ENCODE measurements around the gene ZNF536. TPM values are rescaled to one million over a fixed set of nuclear protein-coding genes. Genes with fewer than 3 reads are reported as not detected.

ZNF536 gene
- total RNA-seq, 1 donor from 2014 or later = 24.9 TPM

DNA sequence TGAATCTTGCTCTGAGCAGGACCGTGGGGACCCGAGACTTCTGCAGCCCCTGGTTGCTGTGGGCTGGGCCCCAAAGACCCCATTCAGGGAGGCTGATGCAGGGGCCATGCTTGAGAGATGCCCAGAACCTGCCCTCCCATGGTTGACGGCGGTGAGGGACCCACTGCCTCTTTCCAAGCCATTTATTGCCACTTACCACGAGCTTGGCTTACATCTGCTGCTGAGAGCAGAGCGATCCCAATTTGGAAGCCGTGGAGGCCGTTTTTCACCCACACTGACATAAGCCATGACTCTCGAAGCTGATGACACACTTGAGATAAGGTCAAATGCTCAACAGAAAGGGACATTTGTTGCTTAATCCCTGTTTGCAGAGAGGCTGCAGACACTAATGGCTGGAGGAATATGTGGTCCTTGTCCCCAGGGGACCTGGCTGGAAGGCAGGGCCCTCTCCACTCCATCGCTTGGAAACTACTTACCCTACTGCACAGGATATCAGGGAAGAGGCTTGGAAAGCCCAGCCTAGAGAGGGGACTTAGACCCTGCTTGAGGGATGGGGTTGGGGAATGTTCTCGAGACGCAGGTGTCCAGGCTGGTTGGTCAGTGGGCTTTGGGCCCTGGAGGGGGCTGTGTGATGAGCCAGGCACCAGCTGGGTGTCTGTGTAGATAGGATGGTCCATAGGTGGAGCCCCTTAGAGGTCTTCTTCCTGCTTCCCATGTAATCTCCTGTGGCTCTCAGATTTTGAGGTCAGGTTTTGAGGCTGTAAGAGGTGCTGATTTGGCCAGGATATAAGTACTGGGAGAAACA, 15.3 kb downstream of the ZNF536 start:
- H3K9me3 Mint-ChIP-seq (ENCODE audit: unreplicated experiment) = peaks cover 6% of the 10 kb centered on the region
- H3K27ac Mint-ChIP-seq (ENCODE audit: unreplicated experiment) = no peak overlapping the region
- H3K27me3 Mint-ChIP-seq (ENCODE audit: unreplicated experiment) = peaks cover 7% of the 10 kb centered on the region
- no peak for DNase-seq
- H3K4me1 Mint-ChIP-seq (ENCODE audit: low read depth, unreplicated experiment) = peaks cover 26% of the 10 kb centered on the region
- H3K36me3 Mint-ChIP-seq (ENCODE audit: unreplicated experiment) = no peaks in the 10 kb centered on the region
- no peak overlapping the region for H3K4me3 Mint-ChIP-seq (ENCODE audit: unreplicated experiment)
- TF ChIP-seq, protein P1, sequence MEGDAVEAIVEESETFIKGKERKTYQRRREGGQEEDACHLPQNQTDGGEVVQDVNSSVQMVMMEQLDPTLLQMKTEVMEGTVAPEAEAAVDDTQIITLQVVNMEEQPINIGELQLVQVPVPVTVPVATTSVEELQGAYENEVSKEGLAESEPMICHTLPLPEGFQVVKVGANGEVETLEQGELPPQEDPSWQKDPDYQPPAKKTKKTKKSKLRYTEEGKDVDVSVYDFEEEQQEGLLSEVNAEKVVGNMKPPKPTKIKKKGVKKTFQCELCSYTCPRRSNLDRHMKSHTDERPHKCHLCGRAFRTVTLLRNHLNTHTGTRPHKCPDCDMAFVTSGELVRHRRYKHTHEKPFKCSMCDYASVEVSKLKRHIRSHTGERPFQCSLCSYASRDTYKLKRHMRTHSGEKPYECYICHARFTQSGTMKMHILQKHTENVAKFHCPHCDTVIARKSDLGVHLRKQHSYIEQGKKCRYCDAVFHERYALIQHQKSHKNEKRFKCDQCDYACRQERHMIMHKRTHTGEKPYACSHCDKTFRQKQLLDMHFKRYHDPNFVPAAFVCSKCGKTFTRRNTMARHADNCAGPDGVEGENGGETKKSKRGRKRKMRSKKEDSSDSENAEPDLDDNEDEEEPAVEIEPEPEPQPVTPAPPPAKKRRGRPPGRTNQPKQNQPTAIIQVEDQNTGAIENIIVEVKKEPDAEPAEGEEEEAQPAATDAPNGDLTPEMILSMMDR (IDR thresholded peaks at IDR 0.05; ENCODE audit: partially characterized antibody, unreplicated experiment) = no peak

DNA sequence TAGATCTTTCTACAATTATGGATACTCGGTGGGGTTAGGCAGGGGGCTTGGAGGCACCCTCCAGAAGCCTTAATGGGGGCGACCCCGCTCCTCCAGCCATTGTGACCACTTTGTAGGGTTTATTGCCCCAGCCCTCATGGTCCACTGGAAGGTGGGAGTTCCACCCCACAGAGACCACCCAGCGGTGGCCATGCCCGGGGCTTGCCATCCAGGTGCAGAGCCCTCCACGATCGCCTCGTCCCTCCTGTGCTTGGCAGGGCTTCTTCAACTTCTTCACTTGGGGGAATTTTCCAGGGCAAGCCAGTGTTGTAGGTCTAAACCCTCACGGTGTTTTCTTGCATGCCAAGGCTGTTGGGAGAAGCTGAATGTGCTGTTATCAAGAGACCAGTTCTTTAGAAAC, 16.1 kb downstream of the ZNF536 start:
- Mint-ChIP-seq H3K9me3 (ENCODE audit: unreplicated experiment) (peaks cover 4% of the 10 kb centered on the region), H3K27ac (ENCODE audit: unreplicated experiment) (no peak overlapping the region), H3K36me3 (ENCODE audit: unreplicated experiment) (no peaks in the 10 kb centered on the region), H3K4me1 (ENCODE audit: low read depth, unreplicated experiment) (peaks cover 27% of the 10 kb centered on the region), H3K27me3 (ENCODE audit: unreplicated experiment) (peaks cover 8% of the 10 kb centered on the region), H3K4me3 (ENCODE audit: unreplicated experiment) (no peak overlapping the region)
- DNase-seq = no peak
- TF ChIP-seq, protein P1 (IDR thresholded peaks at IDR 0.05; ENCODE audit: partially characterized antibody, unreplicated experiment) = no peak

DNA sequence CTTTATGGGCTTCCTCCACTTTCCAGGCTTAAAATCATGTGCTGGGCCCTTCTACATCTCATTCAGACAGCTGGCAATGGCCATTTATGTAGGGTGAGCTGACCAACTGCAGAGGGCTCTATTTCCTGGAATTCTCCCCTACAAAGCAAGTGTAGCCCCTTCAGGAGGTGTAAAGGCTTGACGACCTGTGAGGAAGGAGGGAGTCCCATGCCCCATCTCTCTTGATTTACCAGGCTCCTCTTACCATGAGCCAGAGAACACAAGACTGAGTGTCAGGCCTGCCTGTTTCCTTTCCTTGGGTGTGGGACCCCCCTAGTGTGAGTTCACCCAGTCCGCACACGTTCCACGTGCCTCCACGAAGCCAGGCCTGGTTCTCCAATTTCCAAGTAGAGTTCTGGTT, 16.6 kb downstream of the ZNF536 start:
- Mint-ChIP-seq H3K4me1 (ENCODE audit: low read depth, unreplicated experiment) (peaks cover 27% of the 10 kb centered on the region), H3K27ac (ENCODE audit: unreplicated experiment) (no peak overlapping the region), H3K27me3 (ENCODE audit: unreplicated experiment) (peaks cover 8% of the 10 kb centered on the region), H3K9me3 (ENCODE audit: unreplicated experiment) (peaks cover 4% of the 10 kb centered on the region), H3K4me3 (ENCODE audit: unreplicated experiment) (no peak overlapping the region), H3K36me3 (ENCODE audit: unreplicated experiment) (no peaks in the 10 kb centered on the region)
- TF ChIP-seq, protein P1 (IDR thresholded peaks at IDR 0.05; ENCODE audit: partially characterized antibody, unreplicated experiment) = no peak
- DNase-seq = no peak

DNA sequence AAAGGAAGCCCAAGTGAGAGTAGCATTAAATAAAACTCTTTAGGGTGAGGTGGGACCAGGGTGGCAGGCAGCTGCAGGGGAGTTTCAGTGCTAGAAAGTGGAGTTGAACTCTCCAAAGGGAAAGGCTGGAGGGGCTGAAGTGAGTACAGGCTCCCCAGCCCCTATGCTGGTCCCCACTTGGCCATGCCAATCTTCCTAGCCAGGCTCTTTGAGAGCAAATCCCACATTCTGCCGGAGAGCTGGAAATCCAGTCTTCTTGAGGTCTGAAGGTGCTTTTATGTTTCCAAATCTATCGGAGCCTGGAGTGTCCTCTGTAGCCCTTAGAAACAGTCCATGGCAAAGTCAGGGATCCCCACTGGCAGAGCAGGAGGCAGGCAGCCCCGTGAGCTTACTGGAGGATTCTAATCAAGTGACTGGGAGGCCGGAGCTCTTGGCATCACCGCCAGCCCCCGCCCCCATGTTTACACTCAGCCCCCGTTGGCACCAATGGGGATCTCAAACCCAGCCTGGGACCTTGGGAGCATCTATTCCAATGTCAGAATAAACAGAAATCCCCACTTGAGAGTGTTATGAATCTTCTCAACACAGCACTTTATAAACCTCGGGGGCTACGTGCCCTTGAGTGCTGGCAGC, 18.3 kb downstream of the ZNF536 start:
- no peak for DNase-seq
- no peak overlapping the region for H3K27ac Mint-ChIP-seq (ENCODE audit: unreplicated experiment)
- peaks cover 22% of the 10 kb centered on the region for H3K4me1 Mint-ChIP-seq (ENCODE audit: low read depth, unreplicated experiment)
- TF ChIP-seq, protein P1 (IDR thresholded peaks at IDR 0.05; ENCODE audit: partially characterized antibody, unreplicated experiment) = no peak
- H3K4me3 Mint-ChIP-seq (ENCODE audit: unreplicated experiment) = no peak overlapping the region
- peaks cover 2% of the 10 kb centered on the region for H3K9me3 Mint-ChIP-seq (ENCODE audit: unreplicated experiment)
- H3K36me3 Mint-ChIP-seq (ENCODE audit: unreplicated experiment) = no peaks in the 10 kb centered on the region
- peaks cover 8% of the 10 kb centered on the region for H3K27me3 Mint-ChIP-seq (ENCODE audit: unreplicated experiment)

DNA sequence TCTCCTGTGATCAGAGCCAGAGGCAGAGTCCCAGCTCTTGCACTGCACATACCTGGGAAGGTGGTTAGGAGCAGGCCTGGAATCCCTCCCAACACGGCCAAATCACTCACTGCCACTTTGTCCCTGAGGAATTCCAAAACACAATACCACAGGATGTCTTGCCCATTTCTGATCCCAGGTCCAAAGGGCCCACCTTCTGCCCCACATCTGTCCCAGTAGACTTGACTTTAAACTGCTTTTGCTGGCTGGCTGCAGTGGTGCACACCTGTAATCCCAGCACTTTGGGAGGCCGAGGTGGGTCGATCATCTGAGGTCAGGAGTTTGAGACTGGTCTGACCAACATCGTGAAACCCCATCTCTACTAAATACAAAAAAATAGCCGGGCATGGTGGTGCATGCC, 18.9 kb downstream of the ZNF536 start:
- TF ChIP-seq, protein P1 (IDR thresholded peaks at IDR 0.05; ENCODE audit: partially characterized antibody, unreplicated experiment) = no peak
- H3K4me3 Mint-ChIP-seq (ENCODE audit: unreplicated experiment) = no peak overlapping the region
- peaks cover 8% of the 10 kb centered on the region for H3K27me3 Mint-ChIP-seq (ENCODE audit: unreplicated experiment)
- no peak for DNase-seq
- H3K4me1 Mint-ChIP-seq (ENCODE audit: low read depth, unreplicated experiment) = peaks cover 16% of the 10 kb centered on the region
- H3K27ac Mint-ChIP-seq (ENCODE audit: unreplicated experiment) = no peak overlapping the region
- no peaks in the 10 kb centered on the region for H3K36me3 Mint-ChIP-seq (ENCODE audit: unreplicated experiment)
- H3K9me3 Mint-ChIP-seq (ENCODE audit: unreplicated experiment) = no peaks in the 10 kb centered on the region
